Stimulated activated CD8-positive, alpha-beta memory T cell treated with anti-CD3 and anti-CD28 coated beads, Interleukin-2, amount 100 ng/mL, for 48 hours (primary cell): ENCODE data around the gene PDLIM3.
"Not testable (repeated sequence)": the region's sequence is repeated elsewhere in the genome, so short reads cannot be mapped to it uniquely, and the experiment has no call there.

Source experiments
- DNase-seq, 2 donors: peaks; one replicate each; pipeline ENCODE4 v3.0.0-alpha.2; 2020; ENCODE audit warnings: low read depth in 2 of 2

PDLIM3 gene

GRCh38 chr4:185554365-185555126 lies 19.2 kb upstream of the PDLIM3 start:
- no peak for DNase-seq

- no peak for DNase-seq
Observed at GRCh38 chr4:185552254-185552653, 16.9 kb upstream of the PDLIM3 start.

GRCh38 chr4:185550933-185551332 lies 15.6 kb upstream of the PDLIM3 start:
- no peak for DNase-seq

GRCh38 chr4:185549095-185549639 lies 13.9 kb upstream of the PDLIM3 start:
- DNase-seq = no peak

- no peak for DNase-seq
Observed at GRCh38 chr4:185548587-185548986, 13.3 kb upstream of the PDLIM3 start.

GRCh38 chr4:185546335-185546734 lies 11.0 kb upstream of the PDLIM3 start:
- DNase-seq = no peak

GRCh38 chr4:185542626-185543315 lies 7.5 kb upstream of the PDLIM3 start:
- DNase-seq = no peak

GRCh38 chr4:185541251-185541727 lies 6.0 kb upstream of the PDLIM3 start:
- DNase-seq = no peak

- no peak for DNase-seq
Observed at GRCh38 chr4:185540487-185541120, 5.3 kb upstream of the PDLIM3 start.

GRCh38 chr4:185540040-185540439 lies 4.7 kb upstream of the PDLIM3 start:
- no peak for DNase-seq

- DNase-seq = no peak
Observed at GRCh38 chr4:185538806-185539205, 3.5 kb upstream of the PDLIM3 start.

GRCh38 chr4:185536411-185536709 lies 1.1 kb upstream of the PDLIM3 start:
- DNase-seq = no peak

- no peak for DNase-seq
Observed at GRCh38 chr4:185535612-185536410, 504 bp upstream of the PDLIM3 start.

- DNase-seq = no peak
Observed at GRCh38 chr4:185534511-185534865, 819 bp downstream of the PDLIM3 start.

GRCh38 chr4:185532795-185533324 lies 2.4 kb downstream of the PDLIM3 start:
- no peak for DNase-seq

GRCh38 chr4:185532293-185532692 lies 3.0 kb downstream of the PDLIM3 start:
- no peak for DNase-seq

- not testable (repeated sequence) for DNase-seq
Observed at GRCh38 chr4:185531654-185532053, 3.7 kb downstream of the PDLIM3 start.

GRCh38 chr4:185529413-185529812 lies 5.9 kb downstream of the PDLIM3 start:
- no peak for DNase-seq

- no peak for DNase-seq
Observed at GRCh38 chr4:185524888-185525863, 10.1 kb downstream of the PDLIM3 start.

- DNase-seq = no peak
Observed at GRCh38 chr4:185523862-185524261, 11.4 kb downstream of the PDLIM3 start.
